H1 (cell line): Measurements from ENCODE around the gene NUDT1.

Experiments used
- CTCF ChIP-seq, 3 experiments: IDR thresholded peaks; 1 replicate in 2 of 3; 2 replicates in 1 of 3; pipeline versions ENCODE4 v1.5.1 to v1.6.1; 2011; ENCODE audit warnings: low read length in 3 of 3, mild to moderate bottlenecking in 3 of 3, inconsistent platforms in 2 of 3, low read depth in 1 of 3, moderate library complexity in 1 of 3; ENCODE audit not compliant: insufficient read depth in 1 of 3; ENCODE audit errors: control extremely low read depth in 1 of 3
- JUN ChIP-seq: IDR thresholded peaks from 2 replicates; pipeline ENCODE4 v1.6.1; 2011; ENCODE audit warnings: low read depth, mild to moderate bottlenecking, improper control_type of control experiment, low read length
- MAFK ChIP-seq: IDR thresholded peaks from 2 replicates; pipeline ENCODE4 v1.6.1; 2012; ENCODE audit warnings: low read depth, mild to moderate bottlenecking, improper control_type of control experiment, low read length
- YY1 ChIP-seq: IDR thresholded peaks from 2 replicates; pipeline ENCODE4 v1.6.1; 2011; ENCODE audit warnings: low read depth, mild to moderate bottlenecking, low read length

- TF ChIP-seq MAFK (no peak), CTCF (IDR thresholded peaks at IDR 0.05; ENCODE audit: control extremely low read depth in 1 of 3, insufficient read depth in 1 of 3, low read depth in 1 of 3, low read length in 3 of 3) (no peak), JUN (no peak), YY1 (no peak)
These were observed 49.0 kb upstream of the NUDT1 start for GRCh38 chr7:2192831-2193534.
